ENCODE measurements around the gene DCK. TPM values are rescaled to one million over a fixed set of nuclear protein-coding genes. Genes with fewer than 3 reads are reported as not detected.

The DCK gene
- total and polyA plus RNA-seq, 9 of the 15 experiments (the other 6 are each of a cell fraction or from before 2014, with no cell fraction given) = 11.3 to 25.8 (median 19.6) TPM

- TF ChIP-seq SFPQ (IDR thresholded peaks at IDR 0.05; ENCODE audit: low read depth, low read length) (no peak), TCFL5 (CRISPR knock-in tag; conservative IDR thresholded peaks at IDR 0.05) (no peak), MYC (IDR thresholded peaks at IDR 0.05; ENCODE audit: low read depth, low read length) (peak; percentile 88), MYC (CRISPR knock-in tag; IDR thresholded peaks at IDR 0.05; ENCODE audit: borderline replicate concordance, low read depth) (no peak), SRSF3 (IDR thresholded peaks at IDR 0.05; ENCODE audit: insufficient read depth, low read length) (no peak), MBD2 (IDR thresholded peaks at IDR 0.05; ENCODE audit: borderline replicate concordance, low read depth) (peak; percentile 55; the same call in 1 of the 2 replicates), MYNN (IDR thresholded peaks at IDR 0.05) (peak; percentile 17; the same call in 1 of the 2 replicates), MYNN (CRISPR knock-in tag; IDR thresholded peaks at IDR 0.05) (no peak), ZSCAN32 (CRISPR knock-in tag; IDR thresholded peaks at IDR 0.05) (no peak), FOXJ2 (tag; IDR thresholded peaks at IDR 0.05) (no peak), NFIX (CRISPR knock-in tag; IDR thresholded peaks at IDR 0.05; ENCODE audit: low read depth) (no peak), ZKSCAN8 (CRISPR knock-in tag; IDR thresholded peaks at IDR 0.05) (no peak), E4F1 (CRISPR knock-in tag; IDR thresholded peaks at IDR 0.05; ENCODE audit: borderline replicate concordance) (no peak), CXXC5 (CRISPR knock-in tag; IDR thresholded peaks at IDR 0.05) (peak; percentile 98), CEBPB (tag; IDR thresholded peaks at IDR 0.05) (no peak), SRSF9 (IDR thresholded peaks at IDR 0.05; ENCODE audit: borderline replicate concordance, low read depth, low read length) (no peak), MNT (conservative IDR thresholded peaks at IDR 0.05) (peak; percentile 74 to 85), THRB (CRISPR knock-in tag; conservative IDR thresholded peaks at IDR 0.05) (no peak), SMARCA5 (IDR thresholded peaks at IDR 0.05) (no peak)
Measured at GRCh38 chr4:70993181-70994068, at the start of gene DCK (continued).
